H9 (cell line): ENCODE data around the gene TRERF1. TPM values are rescaled to one million over a fixed set of nuclear protein-coding genes. Genes with fewer than 3 reads are reported as not detected.

Source experiments
- DNase-seq: peaks from one replicate; pipeline ENCODE4 v3.0.0-alpha.2; 2017
- H2AFZ ChIP-seq: one replicate; pipeline ENCODE4 v1.6.1; 2013; ENCODE audit warnings: mild to moderate bottlenecking, low read length, control low read depth, moderate library complexity
- H2AK5ac ChIP-seq: 2 replicates; pipeline ENCODE4 v1.6.1; 2013; ENCODE audit warnings: low read length, control low read depth, mixed read lengths; ENCODE audit not compliant: insufficient read length
- H2BK120ac ChIP-seq: one replicate; pipeline ENCODE4 v1.6.1; 2013; ENCODE audit warnings: low read depth, mild to moderate bottlenecking, low read length, control low read depth, inconsistent platforms; ENCODE audit not compliant: poor library complexity, severe bottlenecking
- H2BK12ac ChIP-seq: 2 replicates; pipeline ENCODE4 v1.6.1; 2013; ENCODE audit warnings: low read length, control low read depth, mixed read lengths, low read depth; ENCODE audit not compliant: insufficient read length
- H2BK15ac ChIP-seq: 2 replicates; pipeline ENCODE4 v1.6.1; 2013; ENCODE audit warnings: low read depth, low read length, control low read depth
- H2BK20ac ChIP-seq: one replicate; pipeline ENCODE4 v1.6.1; 2013; ENCODE audit warnings: low read depth, mild to moderate bottlenecking, low read length, control low read depth, inconsistent platforms; ENCODE audit not compliant: poor library complexity, severe bottlenecking
- H2BK5ac ChIP-seq: 2 replicates; pipeline ENCODE4 v1.6.1; 2013; ENCODE audit warnings: low read length, control low read depth, mixed read lengths; ENCODE audit not compliant: insufficient read length
- H3K14ac ChIP-seq: 2 replicates; pipeline ENCODE4 v1.6.1; 2013; ENCODE audit warnings: low read length, control low read depth; ENCODE audit not compliant: insufficient read depth
- H3K18ac ChIP-seq: 2 replicates; pipeline ENCODE4 v1.6.1; 2013; ENCODE audit warnings: low read depth, mild to moderate bottlenecking, mixed read lengths, low read length, control low read depth; ENCODE audit not compliant: insufficient read length
- H3K23ac ChIP-seq: 2 replicates; pipeline ENCODE4 v1.6.1; 2013; ENCODE audit warnings: low read length, control low read depth, mixed read lengths, low read depth; ENCODE audit not compliant: insufficient read length
- H3K23me2 ChIP-seq: 2 replicates; pipeline ENCODE4 v1.6.1; 2013; ENCODE audit warnings: low read depth, mild to moderate bottlenecking, mixed read lengths, low read length, control low read depth; ENCODE audit not compliant: insufficient read length, poor library complexity, severe bottlenecking
- H3K27ac ChIP-seq: 2 replicates; pipeline ENCODE4 v1.5.1; 2013; ENCODE audit warnings: low read length, control low read depth, mixed read lengths, low read depth; ENCODE audit not compliant: insufficient read length
- H3K27me3 ChIP-seq: 2 replicates; pipeline ENCODE4 v1.6.1; 2013; ENCODE audit warnings: low read length, control low read depth, inconsistent platforms; ENCODE audit not compliant: insufficient read depth
- H3K4ac ChIP-seq: 2 replicates; pipeline ENCODE4 v1.6.1; 2013; ENCODE audit warnings: low read depth, mild to moderate bottlenecking, control low read depth, inconsistent platforms, low read length, moderate library complexity
- H3K4me1 ChIP-seq: 2 replicates; pipeline ENCODE4 v1.6.1; 2013; ENCODE audit warnings: low read length, control low read depth, inconsistent platforms; ENCODE audit not compliant: insufficient read depth
- H3K4me2 ChIP-seq: 2 replicates; pipeline ENCODE4 v1.6.1; 2013; ENCODE audit warnings: low read length, control low read depth, mixed read lengths; ENCODE audit not compliant: insufficient read length, insufficient read depth
- H3K56ac ChIP-seq: 2 replicates; pipeline ENCODE4 v1.6.1; 2013; ENCODE audit warnings: low read depth, mild to moderate bottlenecking, mixed read lengths, low read length, control low read depth; ENCODE audit not compliant: insufficient read length
- H3K79me1 ChIP-seq: 2 replicates; pipeline ENCODE4 v1.6.1; 2013; ENCODE audit warnings: low read depth, mild to moderate bottlenecking, moderate library complexity, low read length, control low read depth, inconsistent platforms; ENCODE audit not compliant: insufficient read depth, poor library complexity, severe bottlenecking
- H3K79me2 ChIP-seq: 2 replicates; pipeline ENCODE4 v1.6.1; 2013; ENCODE audit warnings: low read length, control low read depth, inconsistent platforms; ENCODE audit not compliant: insufficient read depth
- H3K9ac ChIP-seq: 2 replicates; pipeline ENCODE4 v1.6.1; 2013; ENCODE audit warnings: low read length, control low read depth, mixed read lengths; ENCODE audit not compliant: insufficient read length; ENCODE audit errors: extremely low read depth
- H3K9me3 ChIP-seq: one replicate; pipeline ENCODE4 v1.6.1; 2013; ENCODE audit warnings: low read depth, low read length, inconsistent platforms; ENCODE audit not compliant: control insufficient read depth
- H3T11ph ChIP-seq: one replicate; pipeline ENCODE4 v1.6.1; 2013; ENCODE audit warnings: mild to moderate bottlenecking, low read length, control low read depth, inconsistent platforms
- H4K20me1 ChIP-seq: one replicate; pipeline ENCODE4 v1.6.1; 2013; ENCODE audit not compliant: control insufficient read depth, insufficient read length, insufficient read depth
- H4K5ac ChIP-seq: 2 replicates; pipeline ENCODE4 v1.6.1; 2013; ENCODE audit warnings: low read depth, mild to moderate bottlenecking, mixed read lengths, low read length, control low read depth; ENCODE audit not compliant: insufficient read length
- H4K8ac ChIP-seq: replicated peaks from 2 replicates; pipeline ENCODE4 v1.6.1; 2013; ENCODE audit warnings: low read length, control low read depth, mixed read lengths, low read depth; ENCODE audit not compliant: insufficient read length
- H4K91ac ChIP-seq: 2 replicates; pipeline ENCODE4 v1.6.1; 2013; ENCODE audit warnings: low read depth, mild to moderate bottlenecking, moderate library complexity, mixed read lengths, low read length, control low read depth; ENCODE audit not compliant: insufficient read length
- H3K27ac Mint-ChIP-seq, 3 experiments: 2 replicates in 2 of 3; 3 replicates in 1 of 3; pipeline ENCODE4 v1.8.0; 2020 to 2021; ENCODE audit warnings: mixed read lengths in 3 of 3, mild to moderate bottlenecking in 1 of 3, moderate library complexity in 1 of 3
- H3K27me3 Mint-ChIP-seq: 2 replicates; pipeline ENCODE4 v1.8.0; 2021; ENCODE audit warnings: low read depth, mild to moderate bottlenecking, moderate library complexity, mixed read lengths
- H3K36me3 Mint-ChIP-seq, 3 experiments: 2 replicates in 2 of 3; 3 replicates in 1 of 3; pipeline ENCODE4 v1.8.0; 2020 to 2021; ENCODE audit warnings: low read depth in 3 of 3, mixed read lengths in 3 of 3; ENCODE audit not compliant: insufficient read depth in 1 of 3
- H3K4me1 Mint-ChIP-seq, 2 experiments: 2 replicates each; pipeline ENCODE4 v1.8.0; 2020; ENCODE audit warnings: mixed read lengths in 2 of 2
- H3K4me3 Mint-ChIP-seq, 2 experiments: 2 replicates in 1 of 2; 3 replicates in 1 of 2; pipeline ENCODE4 v1.8.0; 2020 to 2021; ENCODE audit warnings: mild to moderate bottlenecking in 2 of 2, mixed read lengths in 2 of 2, moderate library complexity in 1 of 2
- H3K9me3 Mint-ChIP-seq, 2 experiments: 2 replicates in 1 of 2; 3 replicates in 1 of 2; pipeline ENCODE4 v1.8.0; 2020; ENCODE audit warnings: mild to moderate bottlenecking in 2 of 2, mixed read lengths in 2 of 2, moderate library complexity in 1 of 2
- WGBS: extraction: QIAGEN DNeasy Blood & Tissue Kit; methylation state at CpG from one replicate; pipeline ENCODE4 v1.1.7; 2013; ENCODE audit warnings: missing lambda C conversion rate, low lambda C conversion rate, mixed read lengths; ENCODE audit not compliant: insufficient read length; ENCODE audit errors: extremely low coverage; 5-methylcytosine and 5-hydroxymethylcytosine counted together
- total RNA-seq: library from RNA; stranded (reverse); gene quantifications from 2 replicates; pipeline ENCODE4 v1.2.1, GENCODE V29; 2021
- TF ChIP-seq, protein P1 (sequence below): fragments of 200-600 bp; sonication (generic); conservative IDR thresholded peaks from 3 replicates; pipeline ENCODE4 v1.8.0; 2021; ENCODE audit warnings: antibody characterized with exemption, mild to moderate bottlenecking

Gene TRERF1
- total RNA-seq, 1 experiment from 2014 or later: 19.7 TPM

DNA sequence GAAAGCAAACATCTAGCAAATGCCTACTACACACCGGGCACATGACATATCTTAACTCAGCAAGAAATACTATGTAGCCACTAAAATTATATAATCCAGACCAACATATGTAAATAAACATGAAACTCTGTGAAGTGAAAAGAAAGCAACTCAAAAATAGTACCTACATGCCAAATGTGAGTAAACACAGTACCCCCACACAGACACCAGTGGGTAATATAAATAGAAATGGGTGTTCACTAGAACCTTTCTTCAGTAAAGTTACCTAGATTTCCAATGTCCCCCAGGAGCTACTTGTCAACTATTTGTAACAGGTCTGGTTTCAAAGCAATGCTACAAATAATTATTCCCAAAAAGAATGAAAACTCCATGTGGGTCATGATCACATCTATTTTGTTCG is 25.5 kb downstream of the TRERF1 start:
- no peaks in the 10 kb centered on the region for H3K27me3 ChIP-seq
- no peak overlapping the region for H2AFZ ChIP-seq
- H4K20me1 ChIP-seq: peaks cover 3% of the 10 kb centered on the region
- no peak overlapping the region for H3K4me2 ChIP-seq
- Mint-ChIP-seq H3K36me3 (peaks cover 1 to 16% (median 10%) of the 10 kb centered on the region in 3 experiments; a peak in 5 of 7 replicates), H3K9me3 (no peaks in the 10 kb centered on the region), H3K4me3 (no peak overlapping the region), H3K27me3 (no peaks in the 10 kb centered on the region), H3K27ac (peak overlapping the region in 1 of 3 experiments; percentile 56; a peak in 1 of 7 replicates), H3K4me1 (peaks cover 33 to 41% of the 10 kb centered on the region in 2 experiments)
- H3K14ac ChIP-seq: no peak overlapping the region
- H3K56ac ChIP-seq: no peak overlapping the region
- H3K4me1 ChIP-seq: peaks cover 7% of the 10 kb centered on the region; the same call in 1 of the 2 replicates
- no peak overlapping the region for H2AK5ac ChIP-seq
- H2BK20ac ChIP-seq: no peak overlapping the region
- H3K18ac ChIP-seq: no peak overlapping the region
- no peak overlapping the region for H4K91ac ChIP-seq
- H3K4ac ChIP-seq: no peak overlapping the region
- H3K79me2 ChIP-seq: peaks cover 14% of the 10 kb centered on the region; the same call in 1 of the 2 replicates
- no CpG with 5 or more reads among the region's 2 CpGs for WGBS
- peaks cover 3% of the 10 kb centered on the region for H3K79me1 ChIP-seq
- TF ChIP-seq, protein P1, sequence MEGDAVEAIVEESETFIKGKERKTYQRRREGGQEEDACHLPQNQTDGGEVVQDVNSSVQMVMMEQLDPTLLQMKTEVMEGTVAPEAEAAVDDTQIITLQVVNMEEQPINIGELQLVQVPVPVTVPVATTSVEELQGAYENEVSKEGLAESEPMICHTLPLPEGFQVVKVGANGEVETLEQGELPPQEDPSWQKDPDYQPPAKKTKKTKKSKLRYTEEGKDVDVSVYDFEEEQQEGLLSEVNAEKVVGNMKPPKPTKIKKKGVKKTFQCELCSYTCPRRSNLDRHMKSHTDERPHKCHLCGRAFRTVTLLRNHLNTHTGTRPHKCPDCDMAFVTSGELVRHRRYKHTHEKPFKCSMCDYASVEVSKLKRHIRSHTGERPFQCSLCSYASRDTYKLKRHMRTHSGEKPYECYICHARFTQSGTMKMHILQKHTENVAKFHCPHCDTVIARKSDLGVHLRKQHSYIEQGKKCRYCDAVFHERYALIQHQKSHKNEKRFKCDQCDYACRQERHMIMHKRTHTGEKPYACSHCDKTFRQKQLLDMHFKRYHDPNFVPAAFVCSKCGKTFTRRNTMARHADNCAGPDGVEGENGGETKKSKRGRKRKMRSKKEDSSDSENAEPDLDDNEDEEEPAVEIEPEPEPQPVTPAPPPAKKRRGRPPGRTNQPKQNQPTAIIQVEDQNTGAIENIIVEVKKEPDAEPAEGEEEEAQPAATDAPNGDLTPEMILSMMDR: no peak
- H3K23ac ChIP-seq: no peak overlapping the region
- no peak overlapping the region for H2BK120ac ChIP-seq
- no peak overlapping the region for H3T11ph ChIP-seq
- H3K9ac ChIP-seq: no peak overlapping the region
- H4K8ac ChIP-seq: no peak overlapping the region
- H3K23me2 ChIP-seq: no peaks in the 10 kb centered on the region
- no peak overlapping the region for H3K27ac ChIP-seq
- H4K5ac ChIP-seq: no peak overlapping the region
- no peak overlapping the region for H2BK12ac ChIP-seq
- no peak overlapping the region for H2BK5ac ChIP-seq
- H2BK15ac ChIP-seq: no peak overlapping the region
- no peak for DNase-seq
- no peaks in the 10 kb centered on the region for H3K9me3 ChIP-seq
